GM12864 (cell line): Measurements from ENCODE around the gene GOLGA6C.
"Not testable (repeated sequence)": the region's sequence is repeated elsewhere in the genome, so short reads cannot be mapped to it uniquely, and the experiment has no call there.

Source experiments
- DNase-seq: peaks from one replicate; pipeline ENCODE4 v3.0.0-alpha.2; 2011; ENCODE audit warnings: low read depth
- H3K4me3 ChIP-seq: 2 replicates; pipeline ENCODE4 v1.5.1; 2011; ENCODE audit warnings: mild to moderate bottlenecking, low read depth, low read length, control low read depth
- TF ChIP-seq, protein P1 (sequence below): IDR thresholded peaks from 2 replicates; pipeline ENCODE4 v1.5.1; 2011; ENCODE audit warnings: low read depth, mild to moderate bottlenecking, moderate library complexity, low read length, control low read depth, inconsistent platforms; ENCODE audit errors: missing control alignments

The GOLGA6C gene

DNA sequence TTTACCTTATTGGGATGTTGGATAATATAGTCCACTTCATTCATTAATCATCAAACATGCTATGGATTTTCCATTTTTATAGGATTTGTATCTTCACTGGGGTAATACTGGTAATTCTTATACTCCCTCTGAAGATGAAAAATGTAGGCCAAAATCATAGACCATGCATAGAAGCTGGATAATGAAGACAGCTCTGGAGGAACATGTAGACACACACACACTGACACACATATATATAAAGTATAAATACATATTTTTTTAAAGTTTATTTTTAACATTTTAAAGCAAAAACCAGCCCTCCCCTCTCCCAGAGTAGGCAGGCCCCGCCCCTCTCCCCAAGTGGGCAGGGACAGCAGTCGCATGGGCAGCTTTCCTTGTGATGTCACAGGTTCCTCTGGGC lies at the start of gene GOLGA6C:
Gene GOLGA6C (plus strand): TSS at position 301 of the 400 bp plus-strand sequence. CDS start 265 bp downstream, outside the sequence.
- DNase-seq, H3K4me3 ChIP-seq: not testable (repeated sequence)

- no peak overlapping the region for H3K4me3 ChIP-seq
- no peak for DNase-seq
- TF ChIP-seq, protein P1, sequence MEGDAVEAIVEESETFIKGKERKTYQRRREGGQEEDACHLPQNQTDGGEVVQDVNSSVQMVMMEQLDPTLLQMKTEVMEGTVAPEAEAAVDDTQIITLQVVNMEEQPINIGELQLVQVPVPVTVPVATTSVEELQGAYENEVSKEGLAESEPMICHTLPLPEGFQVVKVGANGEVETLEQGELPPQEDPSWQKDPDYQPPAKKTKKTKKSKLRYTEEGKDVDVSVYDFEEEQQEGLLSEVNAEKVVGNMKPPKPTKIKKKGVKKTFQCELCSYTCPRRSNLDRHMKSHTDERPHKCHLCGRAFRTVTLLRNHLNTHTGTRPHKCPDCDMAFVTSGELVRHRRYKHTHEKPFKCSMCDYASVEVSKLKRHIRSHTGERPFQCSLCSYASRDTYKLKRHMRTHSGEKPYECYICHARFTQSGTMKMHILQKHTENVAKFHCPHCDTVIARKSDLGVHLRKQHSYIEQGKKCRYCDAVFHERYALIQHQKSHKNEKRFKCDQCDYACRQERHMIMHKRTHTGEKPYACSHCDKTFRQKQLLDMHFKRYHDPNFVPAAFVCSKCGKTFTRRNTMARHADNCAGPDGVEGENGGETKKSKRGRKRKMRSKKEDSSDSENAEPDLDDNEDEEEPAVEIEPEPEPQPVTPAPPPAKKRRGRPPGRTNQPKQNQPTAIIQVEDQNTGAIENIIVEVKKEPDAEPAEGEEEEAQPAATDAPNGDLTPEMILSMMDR: no peak
Observed at GRCh38 chr15:75208501-75209288, 49.4 kb upstream of the GOLGA6C start.

- H3K4me3 ChIP-seq: no peak overlapping the region
- DNase-seq: no peak
- TF ChIP-seq, protein P1: no peak
Observed at GRCh38 chr15:75209289-75209676, 48.9 kb upstream of the GOLGA6C start.

- no peak for DNase-seq
- TF ChIP-seq, protein P1: no peak
- no peak overlapping the region for H3K4me3 ChIP-seq
Observed at GRCh38 chr15:75210811-75211230, 47.3 kb upstream of the GOLGA6C start.

GRCh38 chr15:75211436-75212199 lies 46.5 kb upstream of the GOLGA6C start:
- no peak overlapping the region for H3K4me3 ChIP-seq
- DNase-seq: no peak
- TF ChIP-seq, protein P1: no peak

GRCh38 chr15:75212200-75212858 lies 45.8 kb upstream of the GOLGA6C start:
- DNase-seq: no peak
- H3K4me3 ChIP-seq: no peak overlapping the region
- TF ChIP-seq, protein P1: no peak

GRCh38 chr15:75213212-75213767 lies 44.8 kb upstream of the GOLGA6C start:
- TF ChIP-seq, protein P1: no peak
- no peak overlapping the region for H3K4me3 ChIP-seq
- no peak for DNase-seq
